ENCODE results near the gene RBP4.

DNA sequence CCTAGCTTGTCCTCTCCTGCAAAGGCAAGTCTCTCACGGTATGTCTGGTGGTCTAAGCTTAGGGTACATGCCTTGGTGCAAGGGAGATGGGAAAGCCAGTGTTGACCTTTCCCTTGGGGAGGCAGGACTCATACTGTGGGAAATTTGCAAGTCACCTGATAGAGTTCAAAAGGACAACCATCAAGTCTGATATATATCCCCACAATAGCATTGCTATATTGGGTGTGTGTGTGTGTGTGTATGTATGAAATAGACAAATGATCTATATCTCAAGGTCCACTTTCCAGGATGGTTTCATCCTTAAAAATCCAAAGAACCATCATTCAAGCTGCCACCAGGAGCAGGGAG, 46.7 kb downstream of the RBP4 start:
- TF ChIP-seq ZNF274 (IDR thresholded peaks at IDR 0.05; ENCODE audit: low read depth, low read length): no peak
- TF ChIP-seq YY1 (IDR thresholded peaks at IDR 0.05; ENCODE audit: insufficient read depth, insufficient read length): no peak

Measured in NT2/D1 (cell line).